SK-N-SH (cell line): ENCODE data around the gene KLHL35. TPM values are rescaled to one million over a fixed set of nuclear protein-coding genes. Genes with fewer than 3 reads are reported as not detected.

Source experiments
- CTCF ChIA-PET: fragments of 300-600, 350-600 bp; formaldehyde crosslinking; extraction: SDS; loops from one replicate; lab custom pipeline; 2021; lab: Yijun Ruan, JAX
- POLR2A ChIA-PET: fragments of 350-600 bp; sonication (Branson Sonifier 250); formaldehyde crosslinking; extraction: SDS; loops from one replicate; lab custom pipeline; 2020; ENCODE audit warnings: antibody characterized with exemption, inconsistent platforms; lab: Yijun Ruan, JAX
- DNase-seq: peaks from one replicate; pipeline ENCODE4 v3.0.0; 2012
- H2AFZ ChIP-seq: fragments of 200-600 bp; sonication (generic); 2 replicates; pipeline ENCODE4 v1.8.1; 2016; ENCODE audit warnings: antibody characterized with exemption, mild to moderate bottlenecking, low read depth
- H3F3A ChIP-seq: fragments of 200-600 bp; sonication (generic); replicated peaks from 2 replicates; pipeline ENCODE3; 2016; ENCODE audit warnings: antibody characterized with exemption, mild to moderate bottlenecking; ENCODE audit not compliant: insufficient read depth
- H3K27ac ChIP-seq, 2 experiments: fragments of 200-500 bp in 1 of 2; fragments of 200-600 bp in 1 of 2; sonication (Bioruptor generic) in 1 of 2; sonication (generic), shearing (Covaris generic) in 1 of 2; 2 replicates each; pipeline versions ENCODE4 v1.5.1 to v1.6.1; 2014 to 2016; ENCODE audit warnings: low read depth in 2 of 2, inconsistent platforms in 1 of 2, low read length in 1 of 2, mild to moderate bottlenecking in 1 of 2, mixed read lengths in 1 of 2
- H3K27me3 ChIP-seq: fragments of 200-600 bp; sonication (generic), shearing (Covaris generic); 2 replicates; pipeline ENCODE4 v1.6.1; 2016; ENCODE audit warnings: mixed run types; ENCODE audit not compliant: insufficient read depth
- H3K36me3 ChIP-seq, 2 experiments: fragments of 200-500 bp in 1 of 2; fragments of 200-600 bp in 1 of 2; sonication (Bioruptor generic) in 1 of 2; sonication (generic) in 1 of 2; replicated peaks in 1 of 2; 2 replicates each; pipeline versions ENCODE3 to v1.5.1; 2014 to 2016; ENCODE audit warnings: low read length in 1 of 2, mild to moderate bottlenecking in 1 of 2; ENCODE audit not compliant: insufficient read depth in 2 of 2, control insufficient read depth in 1 of 2
- H3K4me1 ChIP-seq, 2 experiments: fragments of 200-500 bp in 1 of 2; fragments of 200-600 bp in 1 of 2; sonication (Bioruptor generic) in 1 of 2; sonication (generic), shearing (Covaris generic) in 1 of 2; 2 replicates each; pipeline versions ENCODE4 v1.5.1 to v1.6.1; 2014 to 2016; ENCODE audit warnings: low read depth in 1 of 2, low read length in 1 of 2, mixed run types in 1 of 2; ENCODE audit not compliant: insufficient read depth in 2 of 2, control insufficient read depth in 1 of 2
- H3K4me2 ChIP-seq: fragments of 200-600 bp; sonication (generic), shearing (Covaris generic); 2 replicates; pipeline ENCODE4 v1.6.1; 2017; ENCODE audit warnings: mixed run types
- H3K4me3 ChIP-seq, 2 experiments: fragments of 200-500 bp in 1 of 2; fragments of 200-600 bp in 1 of 2; sonication (Bioruptor generic) in 1 of 2; sonication (generic), shearing (Covaris generic) in 1 of 2; 2 replicates each; pipeline versions ENCODE4 v1.5.1 to v1.8.1; 2014 to 2016; ENCODE audit warnings: low read depth in 2 of 2, inconsistent platforms in 1 of 2, low read length in 1 of 2, mild to moderate bottlenecking in 1 of 2, mixed read lengths in 1 of 2, moderate library complexity in 1 of 2
- H3K79me2 ChIP-seq: fragments of 200-600 bp; sonication (generic); 2 replicates; pipeline ENCODE4 v1.8.1; 2017; ENCODE audit warnings: mild to moderate bottlenecking; ENCODE audit not compliant: insufficient read depth
- H3K9ac ChIP-seq: fragments of 200-600 bp; sonication (generic); 2 replicates; pipeline ENCODE4 v1.6.1; 2017; ENCODE audit warnings: mixed run types
- H3K9me2 ChIP-seq: fragments of 200-600 bp; sonication (generic); 2 replicates; pipeline ENCODE4 v1.6.1; 2017; ENCODE audit warnings: mixed run types
- H3K9me3 ChIP-seq: fragments of 200-600 bp; sonication (generic); 2 replicates; pipeline ENCODE4 v1.6.1; 2017; ENCODE audit warnings: mixed run types, mild to moderate bottlenecking, moderate library complexity
- H4K20me1 ChIP-seq: fragments of 200-600 bp; sonication (generic); 2 replicates; pipeline ENCODE4 v1.6.1; 2017; ENCODE audit warnings: mild to moderate bottlenecking, mixed run types; ENCODE audit not compliant: insufficient read depth
- CHD2 ChIP-seq: fragments of 150-350 bp; IDR thresholded peaks from 2 replicates; pipeline ENCODE4 v1.6.1; 2018; ENCODE audit warnings: low read length; ENCODE audit not compliant: partially characterized antibody
- ELF1 ChIP-seq: IDR thresholded peaks from 2 replicates; pipeline ENCODE4 v1.4.0; 2012
- EP300 ChIP-seq, 2 experiments: IDR thresholded peaks; 2 replicates each; pipeline versions ENCODE4 v1.4.0 to v1.6.1; 2012; ENCODE audit warnings: borderline replicate concordance in 1 of 2, low read depth in 1 of 2, low read length in 1 of 2
- EZH2phosphoT487 ChIP-seq: fragments of 200-600 bp; sonication (generic); IDR thresholded peaks from 2 replicates; pipeline ENCODE4 v1.6.1; 2017; ENCODE audit warnings: low read depth, mixed run types, mild to moderate bottlenecking, antibody characterized with exemption, moderate library complexity, borderline replicate concordance
- FOSL2 ChIP-seq: IDR thresholded peaks from 2 replicates; pipeline ENCODE4 v1.4.0; 2012; ENCODE audit warnings: low read depth, mild to moderate bottlenecking, moderate library complexity, borderline replicate concordance
- FOXJ3 ChIP-seq: sonication (generic); formaldehyde crosslinking; IDR thresholded peaks from 2 replicates; pipeline ENCODE4 v1.5.1; 2020; ENCODE audit warnings: mild to moderate bottlenecking, missing genetic modification reagents
- FOXM1 ChIP-seq: IDR thresholded peaks from 2 replicates; pipeline ENCODE4 v1.4.0; 2012; ENCODE audit warnings: low read depth, mild to moderate bottlenecking
- GATA2 ChIP-seq: sonication (generic); formaldehyde crosslinking; IDR thresholded peaks from 2 replicates; pipeline ENCODE4 v1.5.0; 2020; ENCODE audit warnings: mild to moderate bottlenecking, missing genetic modification reagents
- IRF3 ChIP-seq: fragments of 150-350 bp; IDR thresholded peaks from 2 replicates; pipeline ENCODE4 v1.6.1; 2016; ENCODE audit warnings: mild to moderate bottlenecking, low read depth, low read length
- JUND ChIP-seq: IDR thresholded peaks from 2 replicates; pipeline ENCODE4 v1.4.0; 2012
- MEF2A ChIP-seq: IDR thresholded peaks from 2 replicates; pipeline ENCODE4 v1.4.0; 2012; ENCODE audit warnings: low read depth, borderline replicate concordance
- MXI1 ChIP-seq: IDR thresholded peaks from 2 replicates; pipeline ENCODE4 v1.6.1; 2012; ENCODE audit warnings: mild to moderate bottlenecking, low read depth, low read length, improper control_type of control experiment
- NFIC ChIP-seq: IDR thresholded peaks from 2 replicates; pipeline ENCODE4 v1.4.0; 2012; ENCODE audit warnings: borderline replicate concordance
- NRF1 ChIP-seq: IDR thresholded peaks from 2 replicates; pipeline ENCODE4 v1.6.1; 2012; ENCODE audit warnings: low read depth, mild to moderate bottlenecking, low read length
- PBX3 ChIP-seq: IDR thresholded peaks from 2 replicates; pipeline ENCODE4; 2012
- POLR2AphosphoS5 ChIP-seq: IDR thresholded peaks from 2 replicates; pipeline ENCODE4 v1.6.1; 2012; ENCODE audit warnings: low read depth, low read length
- RAD21 ChIP-seq: IDR thresholded peaks from 2 replicates; pipeline ENCODE4 v1.6.1; 2012; ENCODE audit warnings: mild to moderate bottlenecking, low read length
- RCOR1 ChIP-seq: fragments of 150-350 bp; IDR thresholded peaks from 2 replicates; pipeline ENCODE4 v1.6.1; 2017; ENCODE audit warnings: antibody characterized with exemption, low read length
- RXRA ChIP-seq: IDR thresholded peaks from 2 replicates; pipeline ENCODE4 v1.4.0; 2012; ENCODE audit warnings: low read depth, mild to moderate bottlenecking, borderline replicate concordance
- SMC3 ChIP-seq: IDR thresholded peaks from 2 replicates; pipeline ENCODE4 v1.6.1; 2012; ENCODE audit warnings: low read depth, low read length, improper control_type of control experiment
- TCF12 ChIP-seq: IDR thresholded peaks from 2 replicates; pipeline ENCODE4 v1.4.0; 2012
- USF2 ChIP-seq: fragments of 150-350 bp; IDR thresholded peaks from 2 replicates; pipeline ENCODE4 v1.6.1; 2017; ENCODE audit warnings: antibody characterized with exemption, low read length, low read depth, borderline replicate concordance
- YY1 ChIP-seq: IDR thresholded peaks from 2 replicates; pipeline ENCODE4 v1.4.0; 2012; ENCODE audit warnings: low read depth, mild to moderate bottlenecking
- WGBS: methylation state at CpG from one replicate; pipeline ENCODE4 v1.1.6; 2017; ENCODE audit warnings: low lambda C conversion rate; 5-methylcytosine and 5-hydroxymethylcytosine counted together
- polyA plus RNA-seq, 3 experiments: library from polyadenylated mRNA; depleted of rRNA; stranded (reverse); fragments of >200 nt; gene quantifications; 2 replicates each; pipeline ENCODE4 v1.2.3, GENCODE V29; 2012
- TF ChIP-seq, protein P1 (sequence below): IDR thresholded peaks from 2 replicates; pipeline ENCODE4 v1.4.0; 2012; ENCODE audit warnings: low read depth, borderline replicate concordance

Gene KLHL35
- polyA plus RNA-seq, 1 of the 3 experiments (the other 2 are of a cell fraction) = 1.7 TPM

- DNase-seq = peak; percentile 71
- Histone ChIP-seq H3F3A (no peaks in the 10 kb centered on the region), H2AFZ (no peak overlapping the region), H3K9ac (no peak overlapping the region), H3K4me1 (peaks cover 0 to 17% of the 10 kb centered on the region in 2 experiments; a peak in 1 of 4 replicates), H4K20me1 (no peaks in the 10 kb centered on the region), H3K4me3 (no peak overlapping the region), H3K36me3 (no peaks in the 10 kb centered on the region), H3K4me2 (no peak overlapping the region), H3K9me2 (no peaks in the 10 kb centered on the region), H3K27ac (no peak overlapping the region; a peak in 1 of 4 replicates), H3K27me3 (no peaks in the 10 kb centered on the region), H3K79me2 (no peaks in the 10 kb centered on the region), H3K9me3 (no peaks in the 10 kb centered on the region)
- ChIA-PET CTCF (interaction anchor here (0.8 to 11.1 kb wide), 4 partner anchors 10 to 71 kb away, joined by 3 to 66 read pairs (median 4); no protein-coding TSS in a partner anchor), POLR2A (no interaction called here)
- TF ChIP-seq USF2 = no peak
- peak in 1 of 2 experiments; percentile 68; a peak in 1 of 4 replicates for TF ChIP-seq EP300 (IDR thresholded peaks at IDR 0.05; ENCODE audit: borderline replicate concordance in 1 of 2, low read depth in 1 of 2, low read length in 1 of 2)
- no peak for TF ChIP-seq MEF2A
- peak; percentile 52; the same call in 1 of the 2 replicates for TF ChIP-seq MXI1
- TF ChIP-seq FOXJ3 (CRISPR knock-in tag) = no peak
- 0 out of 2 replicates have a peak, but pooled peaks have one; percentile 23 for TF ChIP-seq TCF12
- TF ChIP-seq EZH2phosphoT487 = no peak
- TF ChIP-seq POLR2AphosphoS5 = no peak
- peak; percentile 37; the same call in 1 of the 2 replicates for TF ChIP-seq PBX3
- peak; percentile 48 for TF ChIP-seq RCOR1
- peak; percentile 45 for TF ChIP-seq CHD2
- WGBS = 48% methylated on average over 6 of the region's 6 CpGs
Measured at GRCh38 chr11:75461151-75461550, 28.1 kb upstream of the KLHL35 start.

- CTCF ChIA-PET = interaction anchor here (1.0 to 11.1 kb wide), 5 partner anchors 13 to 208 kb away, joined by 3 to 66 read pairs (median 7); no protein-coding TSS in a partner anchor
- TF ChIP-seq EZH2phosphoT487 (no peak), MXI1 (no peak), TCF12 (no peak), FOXM1 (no peak), ELF1 (no peak), JUND (no peak), NRF1 (no peak), IRF3 (no peak), MEF2A (no peak), GATA2 (CRISPR knock-in tag) (no peak), RAD21 (no peak), FOSL2 (no peak), SMC3 (no peak), RXRA (no peak), FOXJ3 (CRISPR knock-in tag) (no peak), NFIC (no peak), RCOR1 (no peak), YY1 (no peak)
- TF ChIP-seq, protein P1, sequence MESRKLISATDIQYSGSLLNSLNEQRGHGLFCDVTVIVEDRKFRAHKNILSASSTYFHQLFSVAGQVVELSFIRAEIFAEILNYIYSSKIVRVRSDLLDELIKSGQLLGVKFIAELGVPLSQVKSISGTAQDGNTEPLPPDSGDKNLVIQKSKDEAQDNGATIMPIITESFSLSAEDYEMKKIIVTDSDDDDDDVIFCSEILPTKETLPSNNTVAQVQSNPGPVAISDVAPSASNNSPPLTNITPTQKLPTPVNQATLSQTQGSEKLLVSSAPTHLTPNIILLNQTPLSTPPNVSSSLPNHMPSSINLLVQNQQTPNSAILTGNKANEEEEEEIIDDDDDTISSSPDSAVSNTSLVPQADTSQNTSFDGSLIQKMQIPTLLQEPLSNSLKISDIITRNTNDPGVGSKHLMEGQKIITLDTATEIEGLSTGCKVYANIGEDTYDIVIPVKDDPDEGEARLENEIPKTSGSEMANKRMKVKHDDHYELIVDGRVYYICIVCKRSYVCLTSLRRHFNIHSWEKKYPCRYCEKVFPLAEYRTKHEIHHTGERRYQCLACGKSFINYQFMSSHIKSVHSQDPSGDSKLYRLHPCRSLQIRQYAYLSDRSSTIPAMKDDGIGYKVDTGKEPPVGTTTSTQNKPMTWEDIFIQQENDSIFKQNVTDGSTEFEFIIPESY = no peak
Measured at GRCh38 chr11:75456596-75457183, 23.7 kb upstream of the KLHL35 start.

More at GRCh38 chr11:75456596-75457183, 23.7 kb upstream of the KLHL35 start:
- Histone ChIP-seq H3F3A (no peaks in the 10 kb centered on the region), H3K4me3 (no peak overlapping the region), H3K79me2 (no peaks in the 10 kb centered on the region), H3K4me1 (peaks cover 0 to 12% of the 10 kb centered on the region in 2 experiments; a peak in 1 of 4 replicates), H3K9me2 (no peaks in the 10 kb centered on the region), H4K20me1 (no peaks in the 10 kb centered on the region), H3K9me3 (no peaks in the 10 kb centered on the region), H3K36me3 (no peaks in the 10 kb centered on the region), H3K27me3 (no peaks in the 10 kb centered on the region), H3K27ac (no peak overlapping the region), H3K4me2 (no peak overlapping the region), H2AFZ (no peak overlapping the region), H3K9ac (no peak overlapping the region)
- POLR2A ChIA-PET = no interaction called here
- DNase-seq = no peak
- 83% methylated on average over 3 of the region's 14 CpGs for WGBS
